GM23338 (cell line): ENCODE results near the gene PPM1L. TPM values are rescaled to one million over a fixed set of nuclear protein-coding genes. Genes with fewer than 3 reads are reported as not detected.

Source experiments
- ATAC-seq: fragments of 200-7000 bp; cut with Tn5 transposase; 3 replicates; pipeline ENCODE4 v1.9.1; 2020
- DNase-seq: peaks from one replicate; pipeline ENCODE4 v3.0.0-alpha.2; 2015; ENCODE audit warnings: low spot score
- H2AFZ ChIP-seq: fragments of 200-600 bp; sonication (generic); 2 replicates; pipeline ENCODE4 v1.8.0; 2016; ENCODE audit warnings: antibody characterized with exemption, mild to moderate bottlenecking, moderate library complexity
- H3F3A ChIP-seq: fragments of 200-600 bp; sonication (generic); replicated peaks from 2 replicates; pipeline ENCODE4 v1.8.0; 2017; ENCODE audit warnings: antibody characterized with exemption, mixed run types, low read depth
- H3K27ac ChIP-seq: fragments of 200-600 bp; sonication (generic); 2 replicates; pipeline ENCODE4 v1.6.1; 2016; ENCODE audit warnings: low read depth
- H3K27me3 ChIP-seq: fragments of 200-600 bp; sonication (generic); 2 replicates; pipeline ENCODE4 v1.8.0; 2016; ENCODE audit warnings: mild to moderate bottlenecking, mixed run types, moderate library complexity; ENCODE audit not compliant: insufficient read depth
- H3K36me3 ChIP-seq: fragments of 200-600 bp; sonication (generic); 2 replicates; pipeline ENCODE4 v1.8.0; 2016; ENCODE audit warnings: mild to moderate bottlenecking; ENCODE audit not compliant: insufficient read depth
- H3K4me1 ChIP-seq: fragments of 200-600 bp; sonication (generic); 2 replicates; pipeline ENCODE4 v1.8.0; 2016; ENCODE audit warnings: mild to moderate bottlenecking, moderate library complexity; ENCODE audit not compliant: insufficient read depth
- H3K4me2 ChIP-seq: fragments of 200-600 bp; sonication (generic); 2 replicates; pipeline ENCODE4 v1.7.1; 2017; ENCODE audit warnings: mixed run types
- H3K4me3 ChIP-seq: fragments of 200-600 bp; sonication (generic); 2 replicates; pipeline ENCODE4 v1.6.1; 2016; ENCODE audit warnings: mixed run types
- H3K79me2 ChIP-seq: fragments of 200-600 bp; sonication (generic); replicated peaks from 2 replicates; pipeline ENCODE4 v1.8.0; 2017; ENCODE audit warnings: mild to moderate bottlenecking; ENCODE audit not compliant: insufficient read depth
- H3K9me2 ChIP-seq: fragments of 200-600 bp; sonication (generic); 2 replicates; pipeline ENCODE4 v1.8.0; 2017; ENCODE audit not compliant: insufficient read depth
- H4K20me1 ChIP-seq: fragments of 200-600 bp; sonication (generic); replicated peaks from 2 replicates; pipeline ENCODE4 v1.8.0; 2017; ENCODE audit warnings: mild to moderate bottlenecking; ENCODE audit not compliant: insufficient read depth
- H3K27ac Mint-ChIP-seq: 2 replicates; pipeline ENCODE4 v1.8.0; 2020; ENCODE audit warnings: inconsistent platforms, mild to moderate bottlenecking, moderate library complexity, mixed read lengths
- H3K27me3 Mint-ChIP-seq: 3 replicates; pipeline ENCODE4 v1.8.0; 2022; ENCODE audit warnings: low read depth, mild to moderate bottlenecking, moderate library complexity, mixed read lengths, inconsistent platforms; ENCODE audit not compliant: insufficient read depth, poor library complexity
- H3K36me3 Mint-ChIP-seq: 3 replicates; pipeline ENCODE4 v1.8.0; 2021; ENCODE audit warnings: low read depth, mild to moderate bottlenecking, inconsistent platforms, moderate library complexity, mixed read lengths
- H3K4me1 Mint-ChIP-seq: 3 replicates; pipeline ENCODE4 v1.8.0; 2020; ENCODE audit warnings: mild to moderate bottlenecking, inconsistent platforms, mixed read lengths
- H3K4me3 Mint-ChIP-seq: 3 replicates; pipeline ENCODE4 v1.8.0; 2021; ENCODE audit warnings: moderate library complexity, mild to moderate bottlenecking, inconsistent platforms, mixed read lengths
- H3K9me3 Mint-ChIP-seq: 3 replicates; pipeline ENCODE4 v1.8.0; 2020; ENCODE audit warnings: moderate library complexity, mild to moderate bottlenecking, inconsistent platforms, mixed read lengths
- CREB1 ChIP-seq: fragments of 250-450 bp; sonication (Bioruptor Pico); IDR thresholded peaks from 2 replicates; pipeline ENCODE4 v1.5.0; 2020; ENCODE audit warnings: low read depth, mild to moderate bottlenecking, moderate library complexity
- CTCF ChIP-seq, 2 experiments: fragments of 200-600 bp in 1 of 2; sonication (generic) in 1 of 2; conservative IDR thresholded peaks; 2 replicates each; pipeline versions ENCODE4 v1.5.1 to v1.6.1; 2016 to 2017; ENCODE audit warnings: antibody characterized with exemption in 2 of 2, low read depth in 2 of 2, mild to moderate bottlenecking in 2 of 2, moderate library complexity in 1 of 2
- EZH2 ChIP-seq: fragments of 200-600 bp; sonication (generic); IDR thresholded peaks from one replicate; pipeline ENCODE4 v1.8.0; 2017; ENCODE audit warnings: antibody characterized with exemption, mild to moderate bottlenecking, low read depth; ENCODE audit not compliant: unreplicated experiment
- EZH2phosphoT487 ChIP-seq: fragments of 200-600 bp; sonication (generic); IDR thresholded peaks from one replicate; pipeline ENCODE4 v1.8.1; 2018; ENCODE audit warnings: antibody characterized with exemption; ENCODE audit not compliant: unreplicated experiment
- JUNB ChIP-seq: IDR thresholded peaks from one replicate; pipeline ENCODE4 v1.6.1; 2016; ENCODE audit warnings: antibody characterized with exemption; ENCODE audit not compliant: unreplicated experiment
- NANOG ChIP-seq: IDR thresholded peaks from 2 replicates; pipeline ENCODE4 v1.6.1; 2016; ENCODE audit warnings: antibody characterized with exemption, borderline replicate concordance
- POLR2AphosphoS5 ChIP-seq: IDR thresholded peaks from 2 replicates; pipeline ENCODE4 v1.6.1; 2016; ENCODE audit warnings: antibody characterized with exemption, low read depth
- STAT1 ChIP-seq: IDR thresholded peaks from one replicate; pipeline ENCODE4 v1.6.1; 2016; ENCODE audit warnings: antibody characterized with exemption; ENCODE audit not compliant: unreplicated experiment
- ZNF114 ChIP-seq: fragments of 250-450 bp; sonication (Bioruptor Pico); IDR thresholded peaks from 2 replicates; pipeline ENCODE4 v1.5.0; 2020; ENCODE audit warnings: mild to moderate bottlenecking, moderate library complexity
- ZNF331 ChIP-seq: fragments of 250-450 bp; sonication (Bioruptor Pico); IDR thresholded peaks from 2 replicates; pipeline ENCODE4 v1.5.0; 2020; ENCODE audit warnings: low read depth, mild to moderate bottlenecking, moderate library complexity
- ZNF462 ChIP-seq: fragments of 250-450 bp; sonication (Bioruptor Pico); IDR thresholded peaks from 2 replicates; pipeline ENCODE4 v1.5.0; 2020; ENCODE audit warnings: mild to moderate bottlenecking, moderate library complexity
- polyA plus RNA-seq: library from polyadenylated mRNA; unstranded; fragments of >200 nt; fragmentation: Nextera tagmentation; extraction: Ambion mirVana; gene quantifications from 2 replicates; pipeline ENCODE4 v1.2.1, GENCODE V29; 2016
- total RNA-seq: library from RNA; depleted of rRNA; stranded (reverse); fragments of >200 nt; shearing (Covaris generic); gene quantifications from 2 replicates; pipeline ENCODE4 v1.2.3, GENCODE V29; 2014
- TF ChIP-seq, protein P1 (sequence below): IDR thresholded peaks from one replicate; pipeline ENCODE4 v1.6.1; 2018; ENCODE audit warnings: antibody characterized with exemption; ENCODE audit not compliant: unreplicated experiment
- TF ChIP-seq, protein P2 (sequence below): IDR thresholded peaks from 2 replicates; pipeline ENCODE4 v1.6.1; 2016; ENCODE audit warnings: antibody characterized with exemption

Gene PPM1L
- total and polyA plus RNA-seq, 2 experiments from 2014 or later, result 3.9 to 26.4 TPM

GRCh38 chr3:160980740-160981139, 224.7 kb downstream of the PPM1L start:
- no peak overlapping the region for H3K4me3 Mint-ChIP-seq

More at GRCh38 chr3:160980740-160981139, 224.7 kb downstream of the PPM1L start:
- no peak for DNase-seq
- no peak overlapping the region for H2AFZ ChIP-seq
- no peak overlapping the region for H3K4me2 ChIP-seq
- H3K4me1 ChIP-seq, result peaks cover 9% of the 10 kb centered on the region; the same call in 1 of the 2 replicates
- H3K36me3 ChIP-seq, result no peaks in the 10 kb centered on the region
- no peaks in the 10 kb centered on the region for H3F3A ChIP-seq
- no peaks in the 10 kb centered on the region for H4K20me1 ChIP-seq
- Mint-ChIP-seq H3K36me3 (peaks cover 29% of the 10 kb centered on the region; the same call in 2 of the 3 replicates), H3K27me3 (peaks cover 4% of the 10 kb centered on the region), H3K27ac (no peak overlapping the region), H3K4me1 (peaks cover 22% of the 10 kb centered on the region; the same call in 2 of the 3 replicates), H3K9me3 (peaks cover 19% of the 10 kb centered on the region)
- no peak overlapping the region for H3K27ac ChIP-seq
- H3K27me3 ChIP-seq, result no peaks in the 10 kb centered on the region
- no peaks in the 10 kb centered on the region for H3K79me2 ChIP-seq
- H3K4me3 ChIP-seq, result no peak overlapping the region
- no peak for ATAC-seq
- no peak for TF ChIP-seq NANOG
- no peak for TF ChIP-seq POLR2AphosphoS5
- no peak for TF ChIP-seq EZH2phosphoT487
- TF ChIP-seq, protein P1, sequence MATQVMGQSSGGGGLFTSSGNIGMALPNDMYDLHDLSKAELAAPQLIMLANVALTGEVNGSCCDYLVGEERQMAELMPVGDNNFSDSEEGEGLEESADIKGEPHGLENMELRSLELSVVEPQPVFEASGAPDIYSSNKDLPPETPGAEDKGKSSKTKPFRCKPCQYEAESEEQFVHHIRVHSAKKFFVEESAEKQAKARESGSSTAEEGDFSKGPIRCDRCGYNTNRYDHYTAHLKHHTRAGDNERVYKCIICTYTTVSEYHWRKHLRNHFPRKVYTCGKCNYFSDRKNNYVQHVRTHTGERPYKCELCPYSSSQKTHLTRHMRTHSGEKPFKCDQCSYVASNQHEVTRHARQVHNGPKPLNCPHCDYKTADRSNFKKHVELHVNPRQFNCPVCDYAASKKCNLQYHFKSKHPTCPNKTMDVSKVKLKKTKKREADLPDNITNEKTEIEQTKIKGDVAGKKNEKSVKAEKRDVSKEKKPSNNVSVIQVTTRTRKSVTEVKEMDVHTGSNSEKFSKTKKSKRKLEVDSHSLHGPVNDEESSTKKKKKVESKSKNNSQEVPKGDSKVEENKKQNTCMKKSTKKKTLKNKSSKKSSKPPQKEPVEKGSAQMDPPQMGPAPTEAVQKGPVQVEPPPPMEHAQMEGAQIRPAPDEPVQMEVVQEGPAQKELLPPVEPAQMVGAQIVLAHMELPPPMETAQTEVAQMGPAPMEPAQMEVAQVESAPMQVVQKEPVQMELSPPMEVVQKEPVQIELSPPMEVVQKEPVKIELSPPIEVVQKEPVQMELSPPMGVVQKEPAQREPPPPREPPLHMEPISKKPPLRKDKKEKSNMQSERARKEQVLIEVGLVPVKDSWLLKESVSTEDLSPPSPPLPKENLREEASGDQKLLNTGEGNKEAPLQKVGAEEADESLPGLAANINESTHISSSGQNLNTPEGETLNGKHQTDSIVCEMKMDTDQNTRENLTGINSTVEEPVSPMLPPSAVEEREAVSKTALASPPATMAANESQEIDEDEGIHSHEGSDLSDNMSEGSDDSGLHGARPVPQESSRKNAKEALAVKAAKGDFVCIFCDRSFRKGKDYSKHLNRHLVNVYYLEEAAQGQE, result no peak
- no peak for TF ChIP-seq ZNF331 (CRISPR knock-in tag)
- TF ChIP-seq ZNF462 (CRISPR knock-in tag), result no peak
- TF ChIP-seq ZNF114 (CRISPR knock-in tag), result no peak
- TF ChIP-seq STAT1, result no peak
- TF ChIP-seq CTCF (conservative IDR thresholded peaks at IDR 0.05; ENCODE audit: low read depth in 2 of 2), result no peak
- no peak for TF ChIP-seq EZH2
- no peak for TF ChIP-seq JUNB
- TF ChIP-seq, protein P2, sequence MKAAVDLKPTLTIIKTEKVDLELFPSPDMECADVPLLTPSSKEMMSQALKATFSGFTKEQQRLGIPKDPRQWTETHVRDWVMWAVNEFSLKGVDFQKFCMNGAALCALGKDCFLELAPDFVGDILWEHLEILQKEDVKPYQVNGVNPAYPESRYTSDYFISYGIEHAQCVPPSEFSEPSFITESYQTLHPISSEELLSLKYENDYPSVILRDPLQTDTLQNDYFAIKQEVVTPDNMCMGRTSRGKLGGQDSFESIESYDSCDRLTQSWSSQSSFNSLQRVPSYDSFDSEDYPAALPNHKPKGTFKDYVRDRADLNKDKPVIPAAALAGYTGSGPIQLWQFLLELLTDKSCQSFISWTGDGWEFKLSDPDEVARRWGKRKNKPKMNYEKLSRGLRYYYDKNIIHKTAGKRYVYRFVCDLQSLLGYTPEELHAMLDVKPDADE, result no peak
- TF ChIP-seq CREB1 (CRISPR knock-in tag), result no peak
- H3K9me2 ChIP-seq, result no peaks in the 10 kb centered on the region
